A673 (cell line): ENCODE results near the gene KCNQ4.

Experiments
- EZH2 ChIP-seq: fragments of 200-600 bp; sonication (generic); IDR thresholded peaks from 2 replicates; pipeline ENCODE4 v1.6.1; 2017; ENCODE audit warnings: borderline replicate concordance, low read depth, mild to moderate bottlenecking, mixed read lengths, antibody characterized with exemption, low read length; ENCODE audit not compliant: poor library complexity, severe bottlenecking
- TF ChIP-seq, protein P1 (sequence below): fragments of 300-800, 200-600 bp; sonication (generic); conservative IDR thresholded peaks from 2 replicates; pipeline ENCODE4 v1.5.1; 2017; ENCODE audit warnings: low read depth, mild to moderate bottlenecking, antibody characterized with exemption, low read length, moderate library complexity, mixed read lengths

DNA sequence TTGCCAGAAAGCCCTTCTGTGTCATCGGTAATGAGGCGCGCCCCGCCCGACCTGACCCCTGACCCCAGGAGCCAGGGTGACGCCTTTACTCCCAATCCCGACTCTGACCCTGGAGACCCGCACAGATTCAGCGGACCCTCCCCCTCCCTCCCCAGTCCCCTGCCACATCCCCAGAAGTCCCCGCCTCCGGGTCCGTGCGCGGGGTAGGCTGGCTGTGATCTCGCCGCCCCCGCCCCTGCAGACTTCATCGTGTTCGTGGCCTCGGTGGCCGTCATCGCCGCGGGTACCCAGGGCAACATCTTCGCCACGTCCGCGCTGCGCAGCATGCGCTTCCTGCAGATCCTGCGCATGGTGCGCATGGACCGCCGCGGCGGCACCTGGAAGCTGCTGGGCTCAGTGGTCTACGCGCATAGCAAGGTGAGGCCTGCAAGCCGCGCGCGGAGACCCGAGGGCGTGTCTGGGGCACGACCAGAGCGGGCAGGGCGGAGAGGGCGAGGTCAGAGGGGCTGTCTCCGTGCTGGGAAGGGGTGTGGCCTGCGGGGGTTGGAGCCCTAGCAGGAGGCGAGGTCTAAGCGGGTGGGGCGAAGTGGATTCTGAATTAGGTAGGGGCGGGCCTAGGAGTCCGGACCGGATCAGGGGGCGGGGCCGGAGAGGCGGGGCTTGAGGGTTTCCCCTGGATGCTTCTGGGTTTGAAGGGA lies 34.8 kb downstream of the KCNQ4 start:
- TF ChIP-seq, protein P1, sequence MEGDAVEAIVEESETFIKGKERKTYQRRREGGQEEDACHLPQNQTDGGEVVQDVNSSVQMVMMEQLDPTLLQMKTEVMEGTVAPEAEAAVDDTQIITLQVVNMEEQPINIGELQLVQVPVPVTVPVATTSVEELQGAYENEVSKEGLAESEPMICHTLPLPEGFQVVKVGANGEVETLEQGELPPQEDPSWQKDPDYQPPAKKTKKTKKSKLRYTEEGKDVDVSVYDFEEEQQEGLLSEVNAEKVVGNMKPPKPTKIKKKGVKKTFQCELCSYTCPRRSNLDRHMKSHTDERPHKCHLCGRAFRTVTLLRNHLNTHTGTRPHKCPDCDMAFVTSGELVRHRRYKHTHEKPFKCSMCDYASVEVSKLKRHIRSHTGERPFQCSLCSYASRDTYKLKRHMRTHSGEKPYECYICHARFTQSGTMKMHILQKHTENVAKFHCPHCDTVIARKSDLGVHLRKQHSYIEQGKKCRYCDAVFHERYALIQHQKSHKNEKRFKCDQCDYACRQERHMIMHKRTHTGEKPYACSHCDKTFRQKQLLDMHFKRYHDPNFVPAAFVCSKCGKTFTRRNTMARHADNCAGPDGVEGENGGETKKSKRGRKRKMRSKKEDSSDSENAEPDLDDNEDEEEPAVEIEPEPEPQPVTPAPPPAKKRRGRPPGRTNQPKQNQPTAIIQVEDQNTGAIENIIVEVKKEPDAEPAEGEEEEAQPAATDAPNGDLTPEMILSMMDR, result no peak
- no peak for TF ChIP-seq EZH2
